SIG-M5 treated with dmso at 0.1 percent for 504 hours (cell line): ENCODE results near the gene GPC2.
A peak's percentile ranks its signal among the peaks of the same experiment; 100 is the strongest.

Experiments used
- DNase-seq: peaks from one replicate; lab custom pipeline; 2025; ENCODE audit not compliant: unreplicated experiment; lab: John Stamatoyannopoulos, UW

GPC2 gene

GRCh38 chr7:100170101-100170897 is 6.9 kb downstream of the GPC2 start:
- no peak for DNase-seq

DNA sequence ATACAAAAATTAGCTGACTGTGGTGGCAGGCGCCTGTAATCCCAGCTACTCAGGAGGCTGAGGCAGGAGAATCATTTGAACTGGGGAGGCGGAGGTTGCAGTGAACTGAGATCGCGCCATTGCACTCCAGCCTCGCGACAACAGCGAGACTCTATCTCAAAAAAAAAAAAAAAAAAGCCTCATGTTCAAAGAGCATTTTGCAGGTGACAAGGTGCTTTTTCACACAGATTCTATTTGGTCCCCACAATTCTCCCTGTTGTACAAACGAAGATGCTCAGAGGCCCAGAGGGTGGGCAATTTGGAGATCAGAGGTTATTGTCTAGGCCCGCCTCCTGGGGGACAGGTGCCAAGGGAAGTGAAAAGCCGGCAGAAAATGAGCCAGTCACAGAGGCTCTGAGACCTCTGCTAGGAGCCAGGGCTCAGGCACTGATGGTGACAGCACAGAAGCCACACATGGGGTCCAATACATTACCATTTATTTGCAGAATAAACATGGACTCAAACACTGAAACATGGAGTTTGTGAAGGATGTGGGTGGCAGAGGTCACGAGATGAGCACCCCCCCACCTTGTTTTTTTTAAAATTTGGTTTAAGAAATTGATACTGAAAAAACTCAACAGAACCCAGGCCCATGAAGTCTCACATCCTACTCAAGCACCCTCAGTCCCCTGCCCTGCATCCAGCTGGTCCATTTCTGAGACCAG is 7.9 kb downstream of the GPC2 start:
- no peak for DNase-seq

DNA sequence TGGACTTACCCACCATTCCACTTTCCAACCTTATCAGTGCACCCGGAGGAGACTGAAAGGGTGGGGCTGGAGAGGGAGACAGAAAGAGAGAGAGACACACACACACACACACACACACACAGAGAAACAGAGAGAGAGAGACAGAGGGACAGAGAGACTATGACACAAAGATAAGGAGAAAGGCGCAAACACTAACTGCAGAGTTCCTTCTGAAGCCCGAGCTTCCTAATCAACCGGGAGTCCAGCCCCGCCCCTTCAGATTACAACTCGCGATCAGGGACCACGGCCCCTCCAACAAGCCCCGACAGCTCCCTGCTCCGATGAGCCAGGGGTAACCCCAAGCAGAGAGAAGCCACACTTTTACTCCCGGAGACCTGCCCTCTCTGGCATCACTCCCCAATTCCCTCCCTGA is 9.3 kb downstream of the GPC2 start:
- DNase-seq: no peak

- no peak for DNase-seq
Measured at GRCh38 chr7:100166970-100167911, 9.9 kb downstream of the GPC2 start.

DNA sequence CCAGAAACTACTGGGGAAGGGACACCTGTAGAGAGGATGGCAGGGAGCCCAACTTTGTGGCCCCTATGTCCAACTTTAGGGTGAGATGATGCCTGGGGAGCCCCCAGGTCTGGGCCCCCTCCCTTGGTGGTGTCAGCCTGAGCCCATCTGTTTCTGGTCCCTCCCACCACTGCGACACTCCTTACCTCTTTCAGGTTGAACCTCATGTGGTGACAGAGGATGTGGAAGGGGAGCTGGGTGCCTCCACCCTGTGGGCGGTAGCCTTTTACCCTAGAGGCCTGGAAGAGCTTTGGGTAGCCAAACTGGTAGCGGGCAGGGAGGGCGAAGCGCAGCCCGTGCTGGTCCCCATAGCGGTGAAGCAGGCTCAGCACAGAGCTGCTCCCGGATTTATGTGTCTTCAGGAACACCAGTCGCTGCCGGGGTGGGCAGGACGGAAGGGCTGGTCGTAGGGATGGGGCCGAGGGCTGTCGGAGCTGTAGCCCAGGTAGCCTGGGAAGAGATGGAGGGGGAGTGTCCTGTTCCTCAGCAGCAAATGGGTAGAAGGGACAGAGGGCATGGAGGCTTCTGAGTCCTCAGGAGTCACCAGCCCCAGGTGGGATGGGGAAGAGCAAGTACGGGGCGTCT is 10.8 kb downstream of the GPC2 start:
- DNase-seq: no peak

DNA sequence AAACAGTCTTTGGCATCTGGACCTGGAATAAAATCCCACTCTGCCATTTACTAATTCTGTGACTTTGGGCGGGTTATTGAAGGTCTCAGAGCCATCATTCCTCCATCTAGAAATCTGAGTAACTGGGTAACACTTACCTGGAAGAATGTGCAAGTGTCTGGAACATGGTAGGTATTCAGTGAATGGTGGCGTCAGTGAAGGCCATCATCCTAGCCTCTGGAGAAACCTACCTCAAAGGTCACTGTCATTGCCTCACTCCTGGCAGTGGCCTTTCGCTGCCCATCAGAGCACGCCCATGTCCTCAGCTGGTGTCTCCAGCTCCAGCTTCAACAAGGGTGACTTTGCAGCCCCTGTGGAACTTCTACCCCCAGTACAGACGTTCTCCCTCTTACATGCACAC is 13.3 kb downstream of the GPC2 start:
- DNase-seq: no peak

- DNase-seq: peak; percentile 33
Measured at GRCh38 chr7:100163006-100163531, 14.1 kb downstream of the GPC2 start.

DNA sequence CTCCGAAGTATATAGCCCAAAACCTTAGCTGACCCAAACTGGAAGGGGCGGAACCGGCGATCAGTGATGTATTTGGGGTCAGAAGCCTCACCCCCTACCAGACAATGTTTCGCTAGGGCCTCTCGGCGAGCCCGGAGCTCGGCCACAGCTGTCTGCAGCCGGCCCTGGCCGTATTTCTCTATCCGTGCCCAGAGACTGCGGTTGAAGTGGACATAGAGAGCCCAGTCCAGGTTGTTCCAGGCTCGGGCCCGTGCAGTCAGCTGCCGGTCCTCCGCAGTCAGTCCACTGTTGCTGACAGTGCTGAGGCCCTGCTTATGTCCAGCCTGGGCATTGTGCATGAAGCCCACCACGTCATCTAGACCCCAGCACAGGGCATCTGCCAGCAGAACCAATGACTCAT is 17.1 kb downstream of the GPC2 start:
- no peak for DNase-seq

DNA sequence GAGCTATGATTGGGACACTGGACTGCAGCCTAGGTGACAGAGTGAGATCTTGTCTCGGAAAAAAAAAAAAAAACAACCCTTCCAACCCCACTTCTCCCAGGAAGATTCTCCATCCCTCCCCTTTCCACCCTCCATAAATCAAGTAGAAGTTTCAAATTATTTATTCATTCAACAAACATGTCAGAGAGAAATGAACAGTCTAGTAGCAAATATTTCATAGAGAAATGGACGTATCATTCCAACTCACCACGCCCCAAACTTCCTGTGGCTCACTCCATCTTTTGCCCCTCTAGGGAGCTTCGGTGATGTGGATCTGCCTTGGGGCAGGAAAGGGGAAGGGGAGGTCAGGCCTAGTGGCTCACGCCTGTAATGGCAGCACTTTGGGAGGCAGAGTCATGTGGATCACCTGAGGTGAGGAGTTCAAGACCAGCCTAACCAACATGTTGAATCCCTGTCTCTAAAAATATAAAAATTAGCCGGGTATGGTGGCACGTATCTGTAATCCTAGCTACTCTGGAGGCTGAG is 18.0 kb downstream of the GPC2 start:
- DNase-seq: no peak

DNA sequence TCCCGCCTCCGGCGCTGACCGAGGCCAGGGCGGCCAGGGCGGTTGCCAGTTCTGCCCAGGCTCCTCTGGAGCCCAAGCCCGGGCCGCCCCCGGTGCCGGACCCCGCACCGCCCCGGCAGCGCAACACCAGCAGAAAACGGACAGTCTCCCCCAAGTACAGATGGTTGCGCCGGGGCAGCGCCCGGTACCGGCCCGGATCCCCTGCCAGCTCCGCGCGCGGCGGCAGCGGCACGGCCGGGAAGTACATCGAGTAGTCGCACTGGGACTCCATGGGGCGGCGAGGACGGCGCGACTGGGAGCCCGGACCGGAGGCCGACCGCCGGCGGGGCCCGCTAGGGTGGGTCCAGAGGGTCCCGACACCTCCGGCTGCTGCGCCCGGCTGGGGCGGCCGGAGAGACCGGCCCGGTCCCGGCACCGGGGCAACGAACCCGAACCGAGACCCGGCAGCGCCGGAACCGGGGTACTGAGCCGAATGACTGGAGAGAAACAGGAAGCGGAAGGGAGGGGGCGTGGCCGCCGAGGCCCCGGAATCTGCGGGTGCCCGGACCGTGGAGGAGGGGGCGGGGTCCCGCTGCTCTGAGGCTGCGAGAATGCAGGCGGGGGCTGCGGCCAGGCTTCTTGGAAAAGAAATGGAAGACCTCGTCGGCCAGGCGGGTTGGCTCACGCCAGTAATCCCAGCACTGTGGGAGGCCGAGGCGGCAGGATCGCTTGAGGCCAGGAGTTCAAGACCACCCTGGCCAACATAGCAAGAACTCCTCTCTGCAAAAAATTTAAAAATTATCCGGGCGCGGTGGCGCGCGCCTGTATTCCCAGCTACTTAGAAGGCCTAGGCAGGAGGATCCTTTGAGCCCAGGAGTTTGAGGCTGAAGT is 18.7 kb downstream of the GPC2 start, which contains the start of gene TRAPPC14:
Gene TRAPPC14, minus strand, starts transcription at position 495 of the 870 bp plus-strand sequence. Its CDS starts 224 bp downstream, at position 271.
- DNase-seq: peak; percentile 75

GRCh38 chr7:100157334-100158228 is 19.6 kb downstream of the GPC2 start:
- peak; percentile 38 for DNase-seq

GRCh38 chr7:100157069-100157333 is 20.2 kb downstream of the GPC2 start:
- DNase-seq: no peak

DNA sequence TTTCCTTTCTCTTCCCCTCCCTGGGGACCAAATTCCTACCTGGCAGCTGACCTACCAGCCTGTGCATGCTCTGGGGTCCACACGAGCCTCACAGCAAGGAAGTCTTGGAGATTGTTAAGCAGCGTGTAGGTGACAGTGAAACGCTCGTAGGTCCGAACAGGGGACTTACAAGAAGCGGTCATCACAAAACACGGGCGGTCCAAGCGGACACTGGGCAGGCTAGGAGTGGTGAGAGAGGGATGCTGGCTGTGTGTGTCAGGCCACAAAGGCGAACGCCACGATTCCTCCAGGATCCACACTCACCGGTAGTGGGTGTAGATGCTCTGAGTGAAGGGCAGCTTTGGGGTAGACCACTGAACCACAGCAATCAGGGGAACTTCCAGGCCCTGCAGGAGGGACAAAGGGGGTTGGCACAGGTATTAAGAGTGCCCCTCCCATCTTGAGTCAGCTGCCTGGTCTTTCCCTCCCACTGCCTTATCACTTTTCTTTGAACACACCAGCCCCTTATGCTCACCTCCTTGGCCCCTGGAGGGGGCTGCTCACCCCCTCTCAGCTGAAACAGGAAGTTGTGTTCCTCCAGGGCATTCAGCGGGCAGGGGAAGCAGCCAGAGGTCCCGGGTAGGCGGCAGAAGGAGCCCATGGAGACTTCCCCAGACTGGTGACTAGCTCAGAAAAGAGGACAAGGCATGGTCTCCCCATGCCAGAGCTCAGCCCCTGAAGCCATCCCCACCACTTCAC is 20.7 kb downstream of the GPC2 start:
- no peak for DNase-seq

DNA sequence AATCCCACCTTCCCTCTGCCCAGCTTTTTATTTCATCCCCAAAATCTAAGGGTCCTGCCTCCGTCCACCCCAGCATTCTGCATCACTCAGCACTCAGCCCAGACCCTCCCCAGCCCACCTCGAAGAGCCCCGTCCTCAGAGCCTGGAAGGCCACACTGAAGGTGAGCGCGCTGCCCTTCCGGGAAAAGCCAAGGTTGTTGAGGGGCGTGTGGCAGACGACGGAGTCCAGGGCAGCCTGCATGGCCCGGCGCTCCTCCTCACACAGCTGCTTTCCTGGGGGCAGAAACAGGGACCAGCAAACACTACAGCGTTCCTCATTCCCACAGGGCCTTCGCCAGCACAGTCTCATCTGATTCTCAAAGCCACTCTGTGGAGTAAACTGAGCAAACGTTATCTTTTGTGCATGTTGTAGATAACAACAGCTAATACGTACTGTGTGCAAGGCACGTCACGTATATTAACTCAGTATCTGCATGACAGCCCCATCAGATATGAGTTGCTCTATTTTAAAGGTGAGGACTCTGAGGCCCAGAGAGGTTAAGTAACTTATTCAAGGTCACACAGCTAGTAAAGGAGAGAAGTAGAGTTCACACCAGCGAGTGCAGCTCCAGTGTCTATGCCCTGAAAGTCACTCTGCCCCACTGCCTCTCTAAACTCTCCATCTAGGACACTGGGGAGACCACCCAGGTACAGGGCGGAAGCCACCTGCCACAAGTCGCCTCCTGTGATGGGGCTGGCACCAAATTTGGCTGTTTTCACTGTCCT is 21.4 kb downstream of the GPC2 start:
- DNase-seq: no peak

DNA sequence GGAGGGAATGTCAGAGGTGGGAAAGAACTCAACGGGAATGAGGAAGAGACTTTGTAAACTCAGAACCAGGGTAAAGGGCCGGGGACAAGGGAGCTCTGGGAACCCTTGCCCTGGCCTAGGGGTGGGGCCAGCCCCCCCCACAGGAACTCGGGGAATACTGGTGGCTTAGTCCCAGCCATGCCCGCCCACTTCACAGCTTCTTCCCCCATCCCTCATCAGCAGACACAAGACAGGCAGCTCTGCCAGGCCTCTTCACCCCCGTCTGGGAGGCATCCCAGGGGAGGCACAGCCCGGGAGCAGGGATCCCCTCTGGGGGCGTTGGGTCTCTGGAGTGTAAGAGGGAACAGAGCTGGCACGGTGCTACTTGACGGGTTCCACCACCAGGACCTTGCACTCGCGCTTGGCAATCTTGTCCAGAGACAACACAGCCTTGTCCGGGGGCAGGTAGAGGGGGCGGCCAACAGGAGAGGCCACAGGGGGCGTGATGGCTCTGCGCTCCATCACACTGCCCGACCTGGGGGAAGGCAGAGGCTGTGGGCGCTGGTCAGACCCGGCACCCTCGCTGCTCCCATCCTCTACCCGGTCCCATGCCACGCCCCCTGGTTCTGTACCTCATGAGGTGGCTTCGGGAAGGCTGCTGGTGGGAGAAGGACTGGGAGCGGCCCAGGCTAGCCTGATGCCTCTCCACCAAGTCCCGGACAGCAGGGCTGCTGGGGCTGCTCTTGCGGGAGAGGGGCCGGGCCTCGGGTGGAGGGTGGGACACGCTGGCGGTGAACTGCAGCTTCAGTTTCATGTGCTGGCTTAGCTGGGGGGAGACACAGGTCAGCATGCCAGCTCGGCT is 22.3 kb downstream of the GPC2 start:
- no peak for DNase-seq
